HEK293 (cell line): ENCODE results near the gene EML1.

Source experiments
- CTCF ChIA-PET: fragments of 350-600 bp; formaldehyde crosslinking; extraction: SDS; loops from one replicate; lab custom pipeline; 2021; ENCODE audit warnings: antibody characterized with exemption; lab: Yijun Ruan, JAX
- POLR2A ChIA-PET: fragments of 300-600 bp; formaldehyde crosslinking; extraction: SDS; loops from one replicate; lab custom pipeline; 2020; ENCODE audit warnings: antibody characterized with exemption, inconsistent platforms; lab: Yijun Ruan, JAX
- H3K27ac ChIP-seq: fragments of 200-500 bp; sonication (Bioruptor generic); 2 replicates; pipeline ENCODE4 v1.5.1; 2014; ENCODE audit warnings: low read depth, low read length, control low read depth, inconsistent platforms; ENCODE audit errors: extremely low read depth
- H3K36me3 ChIP-seq, 2 experiments: fragments of 200-500 bp in 1 of 2; sonication (Bioruptor generic) in 1 of 2; 1 replicate in 1 of 2; 2 replicates in 1 of 2; pipeline ENCODE4 v1.5.1; 2014 to 2017; ENCODE audit warnings: inconsistent platforms in 2 of 2, low read length in 2 of 2; ENCODE audit not compliant: control insufficient read depth in 2 of 2, insufficient read depth in 1 of 2
- H3K4me1 ChIP-seq: fragments of 200-500 bp; sonication (Bioruptor generic); 2 replicates; pipeline ENCODE4 v1.5.1; 2014; ENCODE audit warnings: mild to moderate bottlenecking, low read length, inconsistent platforms; ENCODE audit not compliant: control insufficient read depth, insufficient read depth
- H3K4me3 ChIP-seq: 2 replicates; pipeline ENCODE4 v1.5.1; 2011; ENCODE audit warnings: low read depth, mild to moderate bottlenecking, control low read depth, low read length, moderate library complexity
- H3K9me3 ChIP-seq: fragments of 200-500 bp; sonication (Bioruptor generic); 2 replicates; pipeline ENCODE4 v1.5.1; 2014; ENCODE audit warnings: low read depth, low read length, inconsistent platforms; ENCODE audit not compliant: control insufficient read depth, insufficient read depth
- BCL11B ChIP-seq: fragments of 450-650 bp; formaldehyde crosslinking; IDR thresholded peaks from 2 replicates; pipeline ENCODE4 v1.5.1; 2016; ENCODE audit warnings: low read depth, missing biosample characterization, missing genetic modification characterization
- MZF1 ChIP-seq: fragments of 450-650 bp; formaldehyde crosslinking; IDR thresholded peaks from 2 replicates; pipeline ENCODE4 v1.5.1; 2017; ENCODE audit warnings: missing biosample characterization, missing genetic modification characterization, borderline replicate concordance
- PRDM4 ChIP-seq: fragments of 450-650 bp; formaldehyde crosslinking; IDR thresholded peaks from 2 replicates; pipeline ENCODE4 v1.5.1; 2017; ENCODE audit warnings: missing biosample characterization, missing genetic modification characterization
- SETDB1 ChIP-seq: IDR thresholded peaks from one replicate; pipeline ENCODE4 v1.6.1; 2017; ENCODE audit warnings: mild to moderate bottlenecking, low read length, moderate library complexity, mixed read lengths; ENCODE audit not compliant: insufficient read length
- TCF7L2 ChIP-seq: IDR thresholded peaks from 2 replicates; pipeline ENCODE4 v1.6.1; 2011; ENCODE audit warnings: low read depth, mild to moderate bottlenecking, inconsistent platforms, low read length, moderate library complexity, borderline replicate concordance
- ZNF10 ChIP-seq: fragments of 450-650 bp; formaldehyde crosslinking; IDR thresholded peaks from 2 replicates; pipeline ENCODE4 v1.5.1; 2017; ENCODE audit warnings: missing biosample characterization, missing genetic modification characterization
- ZNF121 ChIP-seq: fragments of 450-650 bp; formaldehyde crosslinking; IDR thresholded peaks from 2 replicates; pipeline ENCODE4 v1.5.1; 2016; ENCODE audit warnings: missing biosample characterization, missing genetic modification characterization
- ZNF138 ChIP-seq: fragments of 450-650 bp; formaldehyde crosslinking; IDR thresholded peaks from 2 replicates; pipeline ENCODE4 v1.5.1; 2016; ENCODE audit warnings: missing biosample characterization, missing genetic modification characterization, borderline replicate concordance
- ZNF155 ChIP-seq: fragments of 450-650 bp; formaldehyde crosslinking; IDR thresholded peaks from 2 replicates; pipeline ENCODE4 v1.5.1; 2016; ENCODE audit warnings: missing biosample characterization, missing genetic modification characterization
- ZNF175 ChIP-seq: fragments of 450-650 bp; formaldehyde crosslinking; IDR thresholded peaks from 2 replicates; pipeline ENCODE4 v1.5.1; 2016; ENCODE audit warnings: missing biosample characterization, missing genetic modification characterization
- ZNF223 ChIP-seq: fragments of 450-650 bp; formaldehyde crosslinking; IDR thresholded peaks from 2 replicates; pipeline ENCODE4 v1.5.1; 2016; ENCODE audit warnings: missing biosample characterization, missing genetic modification characterization
- ZNF354C ChIP-seq: fragments of 450-650 bp; formaldehyde crosslinking; IDR thresholded peaks from 2 replicates; pipeline ENCODE4 v1.5.1; 2016; ENCODE audit warnings: missing biosample characterization, missing genetic modification characterization, low read depth, borderline replicate concordance
- ZNF426 ChIP-seq: fragments of 450-650 bp; formaldehyde crosslinking; IDR thresholded peaks from 2 replicates; pipeline ENCODE4 v1.5.1; 2017; ENCODE audit warnings: missing biosample characterization, missing genetic modification characterization, mild to moderate bottlenecking, inconsistent platforms, moderate library complexity
- ZNF610 ChIP-seq: fragments of 450-650 bp; formaldehyde crosslinking; IDR thresholded peaks from 2 replicates; pipeline ENCODE4 v1.5.1; 2016; ENCODE audit warnings: missing biosample characterization, missing genetic modification characterization, borderline replicate concordance
- ZNF692 ChIP-seq: fragments of 450-650 bp; formaldehyde crosslinking; IDR thresholded peaks from 2 replicates; pipeline ENCODE4 v1.5.1; 2016; ENCODE audit warnings: missing biosample characterization, missing genetic modification characterization
- ZNF76 ChIP-seq: fragments of 450-650 bp; formaldehyde crosslinking; IDR thresholded peaks from 2 replicates; pipeline ENCODE4; 2016; ENCODE audit warnings: low read depth, missing biosample characterization, missing genetic modification characterization, borderline replicate concordance
- ZNF768 ChIP-seq: fragments of 450-650 bp; formaldehyde crosslinking; IDR thresholded peaks from 2 replicates; pipeline ENCODE4 v1.5.1; 2018; ENCODE audit warnings: missing biosample characterization, mild to moderate bottlenecking, missing genetic modification characterization
- ZNF776 ChIP-seq: fragments of 450-650 bp; formaldehyde crosslinking; IDR thresholded peaks from 2 replicates; pipeline ENCODE4 v1.5.0; 2017; ENCODE audit warnings: missing biosample characterization, missing genetic modification characterization, borderline replicate concordance
- ZNF843 ChIP-seq: fragments of 450-650 bp; formaldehyde crosslinking; IDR thresholded peaks from 2 replicates; pipeline ENCODE4 v1.5.1; 2016; ENCODE audit warnings: missing biosample characterization, missing genetic modification characterization
- ZSCAN30 ChIP-seq: fragments of 450-650 bp; IDR thresholded peaks from 2 replicates; pipeline ENCODE4 v1.5.1; 2018; ENCODE audit warnings: missing biosample characterization, mild to moderate bottlenecking, missing genetic modification characterization, moderate library complexity
- TF ChIP-seq, protein P1 (sequence below): fragments of 450-650 bp; formaldehyde crosslinking; IDR thresholded peaks from 2 replicates; pipeline ENCODE4 v1.5.1; 2016; ENCODE audit warnings: missing biosample characterization, missing genetic modification characterization
- TF ChIP-seq, protein P2 (sequence below): fragments of 450-650 bp; formaldehyde crosslinking; IDR thresholded peaks from 2 replicates; pipeline ENCODE4 v1.5.1; 2017; ENCODE audit warnings: missing biosample characterization, missing genetic modification characterization

EML1 gene

DNA sequence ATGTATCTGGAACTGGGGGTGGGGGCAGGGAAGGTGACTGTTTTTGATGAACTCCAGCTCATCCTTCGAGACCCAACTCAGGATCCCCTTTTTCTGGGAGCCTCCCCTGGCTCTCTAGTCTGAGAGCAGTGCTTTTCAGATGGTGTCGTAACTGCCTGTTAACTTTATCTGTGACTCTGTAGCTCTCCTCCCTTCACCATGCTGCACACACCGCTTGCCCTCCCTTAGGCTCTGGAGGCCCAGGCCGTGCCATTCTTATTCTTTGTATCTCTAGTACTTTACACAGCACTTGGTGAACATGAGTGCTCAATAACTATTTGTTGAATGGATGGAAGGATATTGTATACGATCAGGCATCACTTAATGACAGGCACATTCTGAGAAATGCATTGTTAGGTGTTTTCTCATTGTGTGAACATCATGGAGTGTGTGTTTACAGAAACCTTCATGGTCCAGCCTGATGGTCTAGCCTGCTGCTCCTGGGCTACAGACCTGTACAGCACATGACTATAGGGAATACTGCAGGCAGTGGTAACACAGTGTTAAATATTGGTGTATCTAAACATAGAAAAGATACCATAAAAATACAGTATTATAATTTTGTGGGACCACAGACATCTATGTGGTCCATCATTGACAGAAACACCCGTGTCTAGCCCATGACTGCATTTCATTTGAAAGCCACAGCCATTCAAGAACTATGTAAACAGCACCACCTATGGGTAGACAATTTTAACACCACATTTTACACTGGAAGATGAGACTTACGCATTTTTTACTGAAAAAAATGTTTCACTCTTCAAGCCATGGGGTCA lies 91.8 kb downstream of the EML1 start (continued):
- TF ChIP-seq PRDM4 (tag by site-specific recombination), result no peak
- TF ChIP-seq ZNF843 (tag by site-specific recombination), result no peak
- TF ChIP-seq ZNF610 (tag by site-specific recombination), result no peak
- 0 out of 2 replicates have a peak, but pooled peaks have one; percentile 49 for TF ChIP-seq ZSCAN30 (tag by site-specific recombination)
- TF ChIP-seq ZNF354C (tag by site-specific recombination), result no peak

DNA sequence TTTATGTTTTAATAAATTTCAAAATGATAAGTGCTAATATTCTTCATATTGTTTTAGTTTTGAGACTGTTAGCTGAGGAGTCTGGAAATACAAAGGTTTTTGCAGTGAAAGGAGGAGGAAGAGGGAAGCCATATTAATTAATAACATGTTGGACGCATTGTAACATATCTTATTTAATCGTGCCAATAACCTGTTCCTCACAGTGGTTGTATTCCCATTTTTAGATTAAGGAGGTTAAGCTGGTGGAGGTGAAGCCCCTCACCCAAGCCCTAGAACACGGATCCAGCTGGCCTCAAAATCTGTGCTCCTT lies 92.4 kb downstream of the EML1 start:
- POLR2A ChIA-PET, result no interaction called here
- TF ChIP-seq, protein P1, sequence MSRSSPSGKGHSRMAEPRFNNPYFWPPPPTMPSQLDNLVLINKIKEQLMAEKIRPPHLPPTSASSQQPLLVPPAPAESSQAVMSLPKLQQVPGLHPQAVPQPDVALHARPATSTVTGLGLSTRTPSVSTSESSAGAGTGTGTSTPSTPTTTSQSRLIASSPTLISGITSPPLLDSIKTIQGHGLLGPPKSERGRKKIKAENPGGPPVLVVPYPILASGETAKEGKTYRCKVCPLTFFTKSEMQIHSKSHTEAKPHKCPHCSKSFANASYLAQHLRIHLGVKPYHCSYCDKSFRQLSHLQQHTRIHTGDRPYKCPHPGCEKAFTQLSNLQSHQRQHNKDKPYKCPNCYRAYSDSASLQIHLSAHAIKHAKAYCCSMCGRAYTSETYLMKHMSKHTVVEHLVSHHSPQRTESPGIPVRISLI (tag by site-specific recombination), result no peak
- TF ChIP-seq ZNF175 (tag by site-specific recombination), result no peak
- TF ChIP-seq ZNF768, result no peak
- no peak for TF ChIP-seq ZNF426 (tag by site-specific recombination)
- no peak for TF ChIP-seq BCL11B (tag by site-specific recombination)
- TF ChIP-seq, protein P2, sequence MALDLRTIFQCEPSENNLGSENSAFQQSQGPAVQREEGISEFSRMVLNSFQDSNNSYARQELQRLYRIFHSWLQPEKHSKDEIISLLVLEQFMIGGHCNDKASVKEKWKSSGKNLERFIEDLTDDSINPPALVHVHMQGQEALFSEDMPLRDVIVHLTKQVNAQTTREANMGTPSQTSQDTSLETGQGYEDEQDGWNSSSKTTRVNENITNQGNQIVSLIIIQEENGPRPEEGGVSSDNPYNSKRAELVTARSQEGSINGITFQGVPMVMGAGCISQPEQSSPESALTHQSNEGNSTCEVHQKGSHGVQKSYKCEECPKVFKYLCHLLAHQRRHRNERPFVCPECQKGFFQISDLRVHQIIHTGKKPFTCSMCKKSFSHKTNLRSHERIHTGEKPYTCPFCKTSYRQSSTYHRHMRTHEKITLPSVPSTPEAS (tag by site-specific recombination), result no peak
- TF ChIP-seq ZNF776 (tag by site-specific recombination), result no peak
- TF ChIP-seq ZNF76 (tag by site-specific recombination), result no peak
- TF ChIP-seq ZNF223 (tag by site-specific recombination), result no peak
- TF ChIP-seq ZNF10 (tag by site-specific recombination), result no peak
- no peak for TF ChIP-seq ZNF121 (tag by site-specific recombination)
- no peak for TF ChIP-seq MZF1
- TF ChIP-seq SETDB1, result no peak
- no peak for TF ChIP-seq ZNF692 (tag by site-specific recombination)
- no peak for TF ChIP-seq TCF7L2
- no peak for TF ChIP-seq ZNF155 (tag by site-specific recombination)
- TF ChIP-seq ZNF138, result no peak
- CTCF ChIA-PET, result interaction anchor here (0.7 to 3.9 kb wide), 27 partner anchors 9 to 497 kb away, joined by 3 to 38 read pairs (median 3); partner anchors contain the start of gene CYP46A1

More for the DNA sequence above, 92.4 kb downstream of the EML1 start:
- H3K9me3 ChIP-seq, result no peaks in the 10 kb centered on the region
- peaks cover 0 to 6% of the 10 kb centered on the region in 2 experiments; a peak in 1 of 3 replicates for H3K36me3 ChIP-seq
- H3K4me3 ChIP-seq, result no peak overlapping the region
- H3K27ac ChIP-seq, result no peak overlapping the region
- H3K4me1 ChIP-seq, result no peaks in the 10 kb centered on the region
